Sigmoid colon (tissue), 4 donors: ENCODE measurements around the gene FFAR2.

Experiments
- POLR2A ChIP-seq, 2 donors: fragments of 450-650 bp; IDR thresholded peaks; one replicate each; pipeline ENCODE4 v1.6.1; 2016; ENCODE audit warnings: antibody characterized with exemption in 2 of 2, mild to moderate bottlenecking in 2 of 2, moderate library complexity in 2 of 2
- POLR2AphosphoS5 ChIP-seq, 4 donors: sonication (generic); formaldehyde crosslinking; IDR thresholded peaks; one replicate each; pipeline ENCODE4 v1.6.1; 2017; ENCODE audit warnings: antibody characterized with exemption in 4 of 4
- TF ChIP-seq, protein P1 (sequence below), 4 experiments: fragments of 450-650 bp in 3 of 4; fragments of 200-600 bp in 1 of 4; IDR thresholded peaks; one replicate each; pipeline ENCODE4 v1.5.1; 2016 to 2019; ENCODE audit warnings: antibody characterized with exemption in 4 of 4, mild to moderate bottlenecking in 3 of 4, moderate library complexity in 2 of 4

DNA sequence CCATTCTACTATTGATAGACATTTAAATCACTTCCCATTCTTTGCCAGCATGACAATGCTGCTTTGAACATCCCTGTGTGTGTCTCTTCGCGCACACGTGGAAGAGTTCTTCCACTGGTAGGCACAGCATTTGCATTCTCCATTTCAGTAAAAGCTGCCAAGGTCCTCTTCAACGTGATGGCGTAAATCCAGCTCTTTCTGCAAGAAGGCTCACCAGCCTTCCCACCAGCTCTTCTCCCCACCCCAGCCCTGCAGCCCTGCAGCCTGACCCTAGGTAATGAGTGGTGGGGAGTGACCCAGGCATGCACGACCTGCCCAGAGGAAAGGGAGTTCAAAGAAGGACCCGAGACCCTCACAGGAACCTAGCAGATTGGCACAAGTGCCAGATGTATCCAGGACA, 31.7 kb upstream of the FFAR2 start:
- TF ChIP-seq POLR2A (IDR thresholded peaks at IDR 0.05) (no peak), POLR2AphosphoS5 (IDR thresholded peaks at IDR 0.05) (no peak)
- TF ChIP-seq, protein P1, sequence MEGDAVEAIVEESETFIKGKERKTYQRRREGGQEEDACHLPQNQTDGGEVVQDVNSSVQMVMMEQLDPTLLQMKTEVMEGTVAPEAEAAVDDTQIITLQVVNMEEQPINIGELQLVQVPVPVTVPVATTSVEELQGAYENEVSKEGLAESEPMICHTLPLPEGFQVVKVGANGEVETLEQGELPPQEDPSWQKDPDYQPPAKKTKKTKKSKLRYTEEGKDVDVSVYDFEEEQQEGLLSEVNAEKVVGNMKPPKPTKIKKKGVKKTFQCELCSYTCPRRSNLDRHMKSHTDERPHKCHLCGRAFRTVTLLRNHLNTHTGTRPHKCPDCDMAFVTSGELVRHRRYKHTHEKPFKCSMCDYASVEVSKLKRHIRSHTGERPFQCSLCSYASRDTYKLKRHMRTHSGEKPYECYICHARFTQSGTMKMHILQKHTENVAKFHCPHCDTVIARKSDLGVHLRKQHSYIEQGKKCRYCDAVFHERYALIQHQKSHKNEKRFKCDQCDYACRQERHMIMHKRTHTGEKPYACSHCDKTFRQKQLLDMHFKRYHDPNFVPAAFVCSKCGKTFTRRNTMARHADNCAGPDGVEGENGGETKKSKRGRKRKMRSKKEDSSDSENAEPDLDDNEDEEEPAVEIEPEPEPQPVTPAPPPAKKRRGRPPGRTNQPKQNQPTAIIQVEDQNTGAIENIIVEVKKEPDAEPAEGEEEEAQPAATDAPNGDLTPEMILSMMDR (IDR thresholded peaks at IDR 0.05) = no peak
